ENCODE data around the gene ARAP1.

Gene ARAP1

GRCh38 chr11:72750556-72751115 lies 1.6 kb downstream of the ARAP1 start:
- Histone ChIP-seq H3K4me3 (ENCODE audit: low read length) (no peak overlapping the region), H3K9me3 (ENCODE audit: control insufficient read depth, insufficient read depth, low read length) (no peaks in the 10 kb centered on the region), H3K27ac (ENCODE audit: low read length) (no peak overlapping the region), H3K36me3 (ENCODE audit: control insufficient read depth, insufficient read depth, low read length) (no peaks in the 10 kb centered on the region), H3K4me1 (ENCODE audit: control insufficient read depth, insufficient read depth, low read length) (peaks cover 9% of the 10 kb centered on the region), H3K27me3 (ENCODE audit: control insufficient read depth, insufficient read depth, low read length) (no peaks in the 10 kb centered on the region)
- DNase-seq (ENCODE audit: low read depth, low spot score): no peak
- no CpG with 5 or more reads among the region's 2 CpGs for WGBS (ENCODE audit: insufficient coverage, insufficient read length)

- no CpG with 5 or more reads among the region's 9 CpGs for WGBS (ENCODE audit: insufficient coverage, insufficient read length)
- no peaks in the 10 kb centered on the region for H3K27me3 ChIP-seq (ENCODE audit: control insufficient read depth, insufficient read depth, low read length)
- H3K27ac ChIP-seq (ENCODE audit: low read length): no peak overlapping the region
- H3K36me3 ChIP-seq (ENCODE audit: control insufficient read depth, insufficient read depth, low read length): no peaks in the 10 kb centered on the region
- no peaks in the 10 kb centered on the region for H3K9me3 ChIP-seq (ENCODE audit: control insufficient read depth, insufficient read depth, low read length)
- no peak overlapping the region for H3K4me3 ChIP-seq (ENCODE audit: low read length)
- no peak for DNase-seq (ENCODE audit: low read depth, low spot score)
- H3K4me1 ChIP-seq (ENCODE audit: control insufficient read depth, insufficient read depth, low read length): peaks cover 9% of the 10 kb centered on the region
These were observed 2.1 kb downstream of the ARAP1 start for GRCh38 chr11:72750086-72750485.

GRCh38 chr11:72747289-72747855 lies 4.8 kb downstream of the ARAP1 start:
- Histone ChIP-seq H3K27me3 (ENCODE audit: control insufficient read depth, insufficient read depth, low read length) (no peaks in the 10 kb centered on the region), H3K4me3 (ENCODE audit: low read length) (no peak overlapping the region), H3K27ac (ENCODE audit: low read length) (no peak overlapping the region), H3K4me1 (ENCODE audit: control insufficient read depth, insufficient read depth, low read length) (peaks cover 6% of the 10 kb centered on the region; the same call in 1 of the 2 replicates), H3K9me3 (ENCODE audit: control insufficient read depth, insufficient read depth, low read length) (no peaks in the 10 kb centered on the region), H3K36me3 (ENCODE audit: control insufficient read depth, insufficient read depth, low read length) (no peaks in the 10 kb centered on the region)
- DNase-seq (ENCODE audit: low read depth, low spot score): no peak
- no CpG with 5 or more reads among the region's 6 CpGs for WGBS (ENCODE audit: insufficient coverage, insufficient read length)

DNA sequence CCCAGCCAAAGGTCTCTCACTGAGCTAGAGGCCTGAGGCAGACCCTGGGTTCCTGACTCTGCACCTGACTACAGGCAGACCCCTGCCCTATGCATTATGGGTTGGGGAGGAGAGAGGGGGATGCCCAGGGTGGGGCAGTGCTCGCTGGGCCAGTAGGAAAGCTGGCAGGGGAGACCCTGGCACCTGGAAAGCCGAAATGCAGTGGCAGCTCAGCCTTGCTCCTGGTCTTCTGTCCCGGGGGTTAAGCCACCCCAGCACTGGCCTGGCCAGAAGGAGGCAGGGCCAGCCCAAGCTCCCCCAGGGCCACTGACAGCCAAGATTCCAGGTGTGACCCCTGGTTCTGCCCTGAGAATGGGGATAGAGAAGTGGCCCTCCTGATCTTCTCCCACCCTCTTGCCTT lies 5.4 kb downstream of the ARAP1 start:
- peaks cover 7% of the 10 kb centered on the region; the same call in 1 of the 2 replicates for H3K4me1 ChIP-seq (ENCODE audit: control insufficient read depth, insufficient read depth, low read length)
- no peaks in the 10 kb centered on the region for H3K9me3 ChIP-seq (ENCODE audit: control insufficient read depth, insufficient read depth, low read length)
- no peak overlapping the region for H3K27ac ChIP-seq (ENCODE audit: low read length)
- H3K4me3 ChIP-seq (ENCODE audit: low read length): no peak overlapping the region
- no peak for DNase-seq (ENCODE audit: low read depth, low spot score)
- H3K36me3 ChIP-seq (ENCODE audit: control insufficient read depth, insufficient read depth, low read length): no peaks in the 10 kb centered on the region
- WGBS (ENCODE audit: insufficient coverage, insufficient read length): no CpG with 5 or more reads among the region's 3 CpGs
- H3K27me3 ChIP-seq (ENCODE audit: control insufficient read depth, insufficient read depth, low read length): no peaks in the 10 kb centered on the region

DNA sequence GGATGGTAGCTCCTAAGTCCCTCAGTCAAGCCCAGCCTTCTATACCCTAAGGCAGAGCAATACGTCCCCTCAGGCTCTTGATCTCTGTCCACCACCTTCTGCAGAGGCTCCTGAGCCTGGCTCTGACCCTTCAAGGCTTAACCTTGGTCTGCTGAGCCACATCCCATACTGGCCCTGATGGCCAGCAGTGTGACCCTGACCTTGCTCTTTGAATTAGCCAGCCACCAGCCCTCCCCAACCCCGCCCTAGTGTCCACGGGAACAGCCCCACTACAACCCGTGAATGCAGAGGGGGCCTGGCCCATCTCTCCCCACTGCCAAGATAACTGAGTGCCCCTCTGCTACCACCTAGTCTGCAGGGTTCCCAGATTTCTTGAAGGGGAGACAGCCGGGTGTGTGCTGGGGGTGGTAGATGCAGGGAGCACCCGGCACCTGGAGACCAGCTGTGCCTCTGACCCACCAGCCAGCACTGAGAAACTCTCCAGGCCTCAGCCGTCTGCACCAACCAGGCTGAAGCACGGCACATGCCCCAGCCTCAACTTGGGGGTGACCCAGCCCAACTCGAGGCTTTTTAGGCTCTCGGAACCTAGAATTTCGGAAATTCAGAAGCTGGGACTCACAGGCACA lies 6.2 kb downstream of the ARAP1 start:
- H3K36me3 ChIP-seq (ENCODE audit: control insufficient read depth, insufficient read depth, low read length): no peaks in the 10 kb centered on the region
- no CpG with 5 or more reads among the region's 11 CpGs for WGBS (ENCODE audit: insufficient coverage, insufficient read length)
- H3K4me3 ChIP-seq (ENCODE audit: low read length): no peak overlapping the region
- no peak overlapping the region for H3K27ac ChIP-seq (ENCODE audit: low read length)
- no peak for DNase-seq (ENCODE audit: low read depth, low spot score)
- peaks cover 10% of the 10 kb centered on the region for H3K4me1 ChIP-seq (ENCODE audit: control insufficient read depth, insufficient read depth, low read length)
- H3K9me3 ChIP-seq (ENCODE audit: control insufficient read depth, insufficient read depth, low read length): no peaks in the 10 kb centered on the region
- H3K27me3 ChIP-seq (ENCODE audit: control insufficient read depth, insufficient read depth, low read length): no peaks in the 10 kb centered on the region

GRCh38 chr11:72745511-72745910 lies 6.7 kb downstream of the ARAP1 start:
- H3K4me1 ChIP-seq (ENCODE audit: control insufficient read depth, insufficient read depth, low read length): peaks cover 11% of the 10 kb centered on the region
- DNase-seq (ENCODE audit: low read depth, low spot score): no peak
- no peaks in the 10 kb centered on the region for H3K9me3 ChIP-seq (ENCODE audit: control insufficient read depth, insufficient read depth, low read length)
- H3K36me3 ChIP-seq (ENCODE audit: control insufficient read depth, insufficient read depth, low read length): no peaks in the 10 kb centered on the region
- H3K4me3 ChIP-seq (ENCODE audit: low read length): no peak overlapping the region
- WGBS (ENCODE audit: insufficient coverage, insufficient read length): no CpG with 5 or more reads among the region's 5 CpGs
- no peaks in the 10 kb centered on the region for H3K27me3 ChIP-seq (ENCODE audit: control insufficient read depth, insufficient read depth, low read length)
- H3K27ac ChIP-seq (ENCODE audit: low read length): no peak overlapping the region

DNA sequence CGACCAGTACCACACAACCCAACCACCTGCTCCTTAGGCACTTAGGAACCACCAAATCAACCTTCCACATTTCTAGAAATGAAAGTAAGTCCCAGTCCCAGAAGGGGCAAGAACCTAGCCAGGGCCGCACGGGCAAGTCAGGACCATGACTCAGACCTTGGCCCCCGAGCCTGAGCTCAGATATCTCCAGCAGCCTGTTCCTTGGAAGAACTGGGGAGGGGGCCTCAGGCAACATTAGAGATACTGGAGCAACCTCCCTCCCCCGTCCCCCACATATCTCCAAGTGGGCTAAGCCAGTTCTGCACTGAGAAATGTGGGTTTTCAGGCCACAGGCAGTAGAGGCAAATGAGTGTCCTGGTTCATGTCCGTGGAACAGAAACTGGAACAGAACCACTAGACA lies 7.7 kb downstream of the ARAP1 start:
- no peak overlapping the region for H3K27ac ChIP-seq (ENCODE audit: low read length)
- peaks cover 11% of the 10 kb centered on the region for H3K4me1 ChIP-seq (ENCODE audit: control insufficient read depth, insufficient read depth, low read length)
- H3K9me3 ChIP-seq (ENCODE audit: control insufficient read depth, insufficient read depth, low read length): no peaks in the 10 kb centered on the region
- WGBS (ENCODE audit: insufficient coverage, insufficient read length): no CpG with 5 or more reads among the region's 6 CpGs
- DNase-seq (ENCODE audit: low read depth, low spot score): no peak
- no peak overlapping the region for H3K4me3 ChIP-seq (ENCODE audit: low read length)
- no peaks in the 10 kb centered on the region for H3K27me3 ChIP-seq (ENCODE audit: control insufficient read depth, insufficient read depth, low read length)
- H3K36me3 ChIP-seq (ENCODE audit: control insufficient read depth, insufficient read depth, low read length): no peaks in the 10 kb centered on the region

DNA sequence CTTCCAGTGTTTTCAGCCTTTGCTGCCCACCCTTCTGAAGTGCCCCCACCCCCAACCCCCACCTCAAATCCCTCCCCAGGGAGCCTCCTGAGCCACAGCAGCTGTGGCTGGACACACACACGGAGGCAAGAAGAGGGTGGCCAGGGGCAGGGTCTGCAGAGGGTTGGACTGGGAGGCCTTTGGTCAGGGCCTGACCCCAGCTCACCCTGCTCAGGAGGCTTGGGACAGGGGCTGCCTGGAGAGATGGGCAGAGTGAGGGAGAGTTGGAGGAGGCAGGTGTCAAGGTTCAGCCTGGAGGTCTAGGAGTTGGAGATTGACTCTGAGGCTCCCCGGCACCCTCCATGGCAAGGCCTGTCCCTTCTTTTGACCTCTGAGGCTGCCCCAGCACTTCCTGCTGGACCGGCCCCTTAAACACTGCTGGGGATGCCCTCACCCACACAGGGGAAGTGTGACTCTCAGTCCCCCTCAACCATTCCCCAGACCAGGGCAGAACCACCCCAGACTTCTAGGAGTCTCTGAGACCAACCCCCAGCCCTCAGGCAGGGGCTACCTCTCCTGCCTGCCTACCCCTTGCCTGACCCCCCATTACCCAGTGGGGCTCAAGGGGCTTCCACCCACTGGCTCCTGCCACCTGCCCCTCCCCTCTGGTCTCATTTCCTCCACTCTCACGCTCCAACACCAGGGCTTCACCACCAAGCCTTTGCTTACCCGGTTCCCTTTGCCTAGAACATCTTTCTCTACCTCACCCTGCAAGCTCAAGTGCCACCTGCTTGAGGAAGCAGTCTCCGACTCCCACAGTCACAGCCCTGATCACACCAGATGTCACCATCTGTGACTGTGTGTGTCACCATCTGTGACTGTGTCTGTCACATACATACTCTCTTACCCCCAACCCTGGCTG lies 8.6 kb downstream of the ARAP1 start:
- Histone ChIP-seq H3K27ac (ENCODE audit: low read length) (no peak overlapping the region), H3K4me1 (ENCODE audit: control insufficient read depth, insufficient read depth, low read length) (peaks cover 11% of the 10 kb centered on the region), H3K27me3 (ENCODE audit: control insufficient read depth, insufficient read depth, low read length) (no peaks in the 10 kb centered on the region), H3K36me3 (ENCODE audit: control insufficient read depth, insufficient read depth, low read length) (no peaks in the 10 kb centered on the region), H3K4me3 (ENCODE audit: low read length) (no peak overlapping the region), H3K9me3 (ENCODE audit: control insufficient read depth, insufficient read depth, low read length) (no peaks in the 10 kb centered on the region)
- WGBS (ENCODE audit: insufficient coverage, insufficient read length): no CpG with 5 or more reads among the region's 6 CpGs
- no peak for DNase-seq (ENCODE audit: low read depth, low spot score)

- Histone ChIP-seq H3K9me3 (ENCODE audit: control insufficient read depth, insufficient read depth, low read length) (no peaks in the 10 kb centered on the region), H3K36me3 (ENCODE audit: control insufficient read depth, insufficient read depth, low read length) (no peaks in the 10 kb centered on the region), H3K4me3 (ENCODE audit: low read length) (no peak overlapping the region), H3K27ac (ENCODE audit: low read length) (no peak overlapping the region), H3K27me3 (ENCODE audit: control insufficient read depth, insufficient read depth, low read length) (no peaks in the 10 kb centered on the region), H3K4me1 (ENCODE audit: control insufficient read depth, insufficient read depth, low read length) (peaks cover 11% of the 10 kb centered on the region)
- WGBS (ENCODE audit: insufficient coverage, insufficient read length): no CpG with 5 or more reads among the region's 7 CpGs
- no peak for DNase-seq (ENCODE audit: low read depth, low spot score)
These were observed 9.5 kb downstream of the ARAP1 start for GRCh38 chr11:72742513-72743320.
